Esophagus muscularis mucosa (tissue), 4 donors: ENCODE results near the gene C9orf85. TPM values are rescaled to one million over a fixed set of nuclear protein-coding genes. Genes with fewer than 3 reads are reported as not detected.

Experiments used
- DNase-seq: peaks from one replicate; pipeline ENCODE4 v3.0.0-alpha.2; 2017; ENCODE audit errors: extremely low spot score
- H3K27ac ChIP-seq, 4 donors: fragments of 200-600 bp; sonication (generic); replicated peaks in 1 of 4; 1 replicate in 3 of 4; 2 replicates in 1 of 4; pipeline ENCODE4 v1.5.1; 2016 to 2019; ENCODE audit warnings: mild to moderate bottlenecking in 1 of 4
- H3K27me3 ChIP-seq, 4 donors: fragments of 200-600 bp; sonication (generic); one replicate each; pipeline versions ENCODE4 v1.5.1 to v1.6.0; 2016 to 2019
- H3K36me3 ChIP-seq, 4 donors: fragments of 200-600 bp; sonication (generic); one replicate each; pipeline ENCODE4 v1.5.1; 2016 to 2019
- H3K4me1 ChIP-seq, 4 donors: fragments of 200-600 bp; sonication (generic); one replicate each; pipeline ENCODE4 v1.5.1; 2016 to 2019
- H3K4me3 ChIP-seq, 4 donors: fragments of 200-600 bp; sonication (generic); 1 replicate in 2 of 4; 2 replicates in 2 of 4; pipeline ENCODE4 v1.5.1; 2016 to 2019; ENCODE audit warnings: mild to moderate bottlenecking in 4 of 4, moderate library complexity in 1 of 4
- H3K9me3 ChIP-seq, 4 donors: fragments of 200-600 bp; sonication (generic); 1 replicate in 3 of 4; 2 replicates in 1 of 4; pipeline ENCODE4 v1.5.1; 2016 to 2019
- CTCF ChIP-seq, 3 experiments: fragments of 200-600 bp in 2 of 3; fragments of 450-650 bp in 1 of 3; sonication (generic) in 2 of 3; IDR thresholded peaks; one replicate each; pipeline ENCODE4 v1.5.1; 2017 to 2019; ENCODE audit warnings: antibody characterized with exemption in 3 of 3, mild to moderate bottlenecking in 2 of 3, moderate library complexity in 1 of 3
- EP300 ChIP-seq: sonication (generic); formaldehyde crosslinking; IDR thresholded peaks from one replicate; pipeline ENCODE4 v1.6.1; 2017; ENCODE audit warnings: antibody characterized with exemption
- POLR2A ChIP-seq: fragments of 450-650 bp; IDR thresholded peaks from one replicate; pipeline ENCODE4 v1.6.1; 2017; ENCODE audit warnings: antibody characterized with exemption, moderate library complexity, mild to moderate bottlenecking, low read depth
- POLR2AphosphoS5 ChIP-seq, 2 donors: sonication (generic); formaldehyde crosslinking; IDR thresholded peaks; one replicate each; pipeline ENCODE4 v1.6.1; 2017; ENCODE audit warnings: antibody characterized with exemption in 2 of 2
- WGBS: methylation state at CpG from one replicate; pipeline ENCODE4 v1.1.5; 2018; 5-methylcytosine and 5-hydroxymethylcytosine counted together
- intact Hi-C: fragments of 100-400 bp; cut with DNase I; formaldehyde crosslinking; loops from one replicate; pipeline ENCODE4 v1.15.1; 2023
- total RNA-seq, 4 donors: library from RNA; depleted of rRNA; stranded (reverse); fragments of >200 nt; gene quantifications; one replicate each; pipeline versions ENCODE4 v1.1.0 to v1.2.1, GENCODE V29; 2016

The C9orf85 gene
- total RNA-seq, 4 donors from 2014 or later, result 5.8 to 12.3 (median 8.5) TPM

GRCh38 chr9:71920456-71921189, 9.2 kb downstream of the C9orf85 start:
- Histone ChIP-seq H3K27me3 (no peaks in the 10 kb centered on the region), H3K9me3 (no peaks in the 10 kb centered on the region), H3K36me3 (peaks cover 0 to 7% (median 0%) of the 10 kb centered on the region in 4 donors), H3K27ac (no peak overlapping the region), H3K4me1 (peaks cover 0 to 14% (median 10%) of the 10 kb centered on the region in 4 donors), H3K4me3 (no peak overlapping the region)
- DNase-seq, result no peak
- intact Hi-C loops, result no loop called here
- TF ChIP-seq CTCF (IDR thresholded peaks at IDR 0.05) (no peak), POLR2A (no peak)
- WGBS, result 89% methylated on average over 1 of the region's 1 CpG

DNA sequence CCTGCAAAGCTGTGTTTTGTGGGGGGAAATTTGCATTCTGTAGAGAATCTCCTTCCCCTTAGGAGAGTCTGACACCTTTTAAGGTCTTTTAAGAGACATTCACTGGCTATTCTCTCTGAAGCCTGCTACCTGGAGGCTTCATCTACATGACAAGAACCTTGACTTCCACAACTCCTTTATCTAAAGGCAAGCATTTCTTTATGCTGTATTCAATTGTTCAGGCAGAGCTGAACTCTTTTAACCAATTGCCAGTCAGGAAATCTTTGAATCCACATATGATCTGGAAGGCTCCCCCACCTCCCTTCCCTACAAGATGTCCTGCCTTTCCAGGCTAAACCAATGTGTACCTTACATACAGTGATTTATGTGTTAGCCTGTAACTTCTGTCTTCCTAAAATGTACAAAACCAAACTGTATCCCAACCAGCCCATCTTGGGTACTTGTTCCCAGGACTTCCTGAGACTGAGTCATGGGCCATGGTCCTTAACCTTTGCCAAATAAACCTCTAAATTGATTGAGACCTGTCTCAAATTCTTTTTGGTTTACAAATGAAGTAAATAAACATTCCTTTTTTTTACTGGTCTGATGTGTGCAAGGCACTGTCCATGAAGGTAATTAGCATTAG, 9.9 kb downstream of the C9orf85 start:
- peaks cover 0 to 14% (median 10%) of the 10 kb centered on the region in 4 donors for H3K4me1 ChIP-seq
- no peaks in the 10 kb centered on the region for H3K27me3 ChIP-seq
- H3K27ac ChIP-seq, result no peak overlapping the region
- intact Hi-C loops, result no loop called here
- peaks cover 0 to 7% (median 0%) of the 10 kb centered on the region in 4 donors for H3K36me3 ChIP-seq
- H3K4me3 ChIP-seq, result no peak overlapping the region
- no peaks in the 10 kb centered on the region for H3K9me3 ChIP-seq
- DNase-seq, result no peak
- TF ChIP-seq EP300 (no peak), POLR2A (no peak), CTCF (IDR thresholded peaks at IDR 0.05) (no peak)

- H3K27ac ChIP-seq, result no peak overlapping the region
- DNase-seq, result no peak
- peaks cover 0 to 7% (median 0%) of the 10 kb centered on the region in 4 donors for H3K36me3 ChIP-seq
- intact Hi-C loops, result no loop called here
- no peaks in the 10 kb centered on the region for H3K27me3 ChIP-seq
- no peaks in the 10 kb centered on the region for H3K9me3 ChIP-seq
- peaks cover 0 to 7% (median 3%) of the 10 kb centered on the region in 4 donors for H3K4me1 ChIP-seq
- no peak overlapping the region for H3K4me3 ChIP-seq
- no peak for TF ChIP-seq POLR2AphosphoS5 (IDR thresholded peaks at IDR 0.05)
- no peak for TF ChIP-seq POLR2A
- TF ChIP-seq EP300, result no peak
- no peak for TF ChIP-seq CTCF (IDR thresholded peaks at IDR 0.05)
Measured at GRCh38 chr9:71924576-71924975, 13.1 kb downstream of the C9orf85 start.

DNA sequence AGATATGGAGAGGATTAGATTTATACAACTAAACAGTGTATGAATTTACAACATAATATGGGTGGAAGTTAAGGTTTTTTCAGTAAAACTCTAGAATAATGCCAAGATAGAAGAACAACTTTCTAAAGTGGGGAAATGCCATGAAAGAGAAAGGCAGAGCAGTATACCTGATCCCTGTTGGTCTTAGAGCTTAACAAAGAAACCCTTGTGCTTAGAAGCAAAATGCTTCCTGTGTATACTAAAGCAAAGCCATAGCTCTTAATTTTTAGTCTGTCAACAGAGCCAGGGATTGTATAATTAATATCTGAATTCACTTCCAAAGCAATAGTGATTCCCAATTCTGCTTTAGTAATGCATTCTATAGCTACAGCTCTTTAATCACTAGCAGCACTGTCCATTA, 14.4 kb downstream of the C9orf85 start:
- TF ChIP-seq EP300 (no peak), POLR2A (no peak), CTCF (IDR thresholded peaks at IDR 0.05) (no peak), POLR2AphosphoS5 (IDR thresholded peaks at IDR 0.05) (no peak)
- no peak overlapping the region for H3K4me3 ChIP-seq
- H3K27ac ChIP-seq, result no peak overlapping the region
- H3K4me1 ChIP-seq, result peaks cover 0 to 7% (median 3%) of the 10 kb centered on the region in 4 donors
- DNase-seq, result no peak
- intact Hi-C loops, result no loop called here
- no peaks in the 10 kb centered on the region for H3K9me3 ChIP-seq
- no peaks in the 10 kb centered on the region for H3K27me3 ChIP-seq
- peaks cover 0 to 7% (median 0%) of the 10 kb centered on the region in 4 donors for H3K36me3 ChIP-seq
